Activated T-helper 9 cell treated with anti-CD3 and anti-CD28 coated beads, Interleukin-2, amount 50 U/mL, for 16 hours (primary cell): ENCODE data around the gene SNRNP27.
"Not testable (repeated sequence)": the region's sequence is repeated elsewhere in the genome, so short reads cannot be mapped to it uniquely, and the experiment has no call there.

Experiments
- DNase-seq: peaks from one replicate; pipeline ENCODE4 v3.0.0-alpha.2; 2020; ENCODE audit warnings: low read depth

Gene SNRNP27

GRCh38 chr2:69946351-69947324 lies 52.9 kb downstream of the SNRNP27 start:
- peak; percentile 32 for DNase-seq

GRCh38 chr2:69947325-69947931 lies 53.7 kb downstream of the SNRNP27 start:
- DNase-seq, result no peak

- no peak for DNase-seq
These were observed 54.5 kb downstream of the SNRNP27 start for GRCh38 chr2:69948032-69948962.

- DNase-seq, result no peak
These were observed 55.3 kb downstream of the SNRNP27 start for GRCh38 chr2:69948963-69949645.

- no peak for DNase-seq
These were observed 56.5 kb downstream of the SNRNP27 start for GRCh38 chr2:69950241-69950640.

GRCh38 chr2:69950671-69951070 lies 56.9 kb downstream of the SNRNP27 start:
- not testable (repeated sequence) for DNase-seq

GRCh38 chr2:69952336-69953115 lies 58.8 kb downstream of the SNRNP27 start:
- DNase-seq, result no peak

GRCh38 chr2:69954084-69954483 lies 60.3 kb downstream of the SNRNP27 start:
- DNase-seq, result no peak
